ENCODE results near the gene ZFR2. TPM values are rescaled to one million over a fixed set of nuclear protein-coding genes. Genes with fewer than 3 reads are reported as not detected.
"Not testable (repeated sequence)": the region's sequence is repeated elsewhere in the genome, so short reads cannot be mapped to it uniquely, and the experiment has no call there.

The ZFR2 gene
- polyA plus RNA-seq, 1 of the 3 experiments (the other 2 are of a cell fraction) = 0.44 TPM

DNA sequence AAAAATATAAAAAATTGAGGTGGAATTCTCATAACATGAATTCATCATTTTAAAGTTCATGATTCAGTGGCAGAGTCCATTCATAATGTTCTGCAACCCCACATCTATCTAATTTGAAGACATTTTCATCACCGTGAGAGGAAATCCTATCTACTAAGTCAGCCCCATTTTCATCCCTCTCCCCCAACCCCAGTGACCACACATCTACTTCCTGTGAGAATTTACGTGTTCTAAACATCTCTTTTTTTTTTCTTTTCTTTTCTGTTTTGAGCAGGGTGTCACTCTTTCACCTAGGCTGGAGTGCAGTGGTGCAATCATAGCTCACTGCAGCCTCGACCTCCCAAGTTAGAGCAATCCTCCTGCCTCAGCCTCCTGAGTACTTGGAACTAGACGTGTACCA lies 29.1 kb upstream of the ZFR2 start:
- no peak for TF ChIP-seq GATA2 (CRISPR knock-in tag; IDR thresholded peaks at IDR 0.05)
- no peak for TF ChIP-seq TCF12 (IDR thresholded peaks at IDR 0.05)
- TF ChIP-seq, protein P1, sequence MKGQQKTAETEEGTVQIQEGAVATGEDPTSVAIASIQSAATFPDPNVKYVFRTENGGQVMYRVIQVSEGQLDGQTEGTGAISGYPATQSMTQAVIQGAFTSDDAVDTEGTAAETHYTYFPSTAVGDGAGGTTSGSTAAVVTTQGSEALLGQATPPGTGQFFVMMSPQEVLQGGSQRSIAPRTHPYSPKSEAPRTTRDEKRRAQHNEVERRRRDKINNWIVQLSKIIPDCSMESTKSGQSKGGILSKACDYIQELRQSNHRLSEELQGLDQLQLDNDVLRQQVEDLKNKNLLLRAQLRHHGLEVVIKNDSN (IDR thresholded peaks at IDR 0.05; ENCODE audit: borderline replicate concordance, low read depth) = no peak
- TF ChIP-seq GABPA (IDR thresholded peaks at IDR 0.05; ENCODE audit: low read depth) = no peak
- no peak for TF ChIP-seq CHD2 (IDR thresholded peaks at IDR 0.05; ENCODE audit: low read length, partially characterized antibody)
- no peak overlapping the region for H3K9ac ChIP-seq
- H3F3A ChIP-seq (replicated peaks; ENCODE audit: insufficient read depth) = no peaks in the 10 kb centered on the region
- DNase-seq = no peak
- CTCF ChIA-PET = no interaction called here
- no peaks in the 10 kb centered on the region for H3K79me2 ChIP-seq (ENCODE audit: insufficient read depth)
- POLR2A ChIA-PET = no interaction called here
- H3K4me3 ChIP-seq (ENCODE audit: low read depth in 2 of 2, low read length in 1 of 2) = no peak overlapping the region
- H3K4me1 ChIP-seq (ENCODE audit: control insufficient read depth in 1 of 2, insufficient read depth in 2 of 2, low read depth in 1 of 2, low read length in 1 of 2) = no peaks in the 10 kb centered on the region
- no peak overlapping the region for H3K27ac ChIP-seq (ENCODE audit: low read depth in 2 of 2, low read length in 1 of 2)
- no peak overlapping the region for H3K4me2 ChIP-seq
- H3K36me3 ChIP-seq (replicated peaks in 1 of 2; ENCODE audit: control insufficient read depth in 1 of 2, insufficient read depth in 2 of 2, low read length in 1 of 2) = no peaks in the 10 kb centered on the region
- no peak overlapping the region for H2AFZ ChIP-seq (ENCODE audit: low read depth)
- no peaks in the 10 kb centered on the region for H3K9me3 ChIP-seq
- no peaks in the 10 kb centered on the region for H3K9me2 ChIP-seq
- 71% methylated on average over 4 of the region's 4 CpGs for WGBS (ENCODE audit: low lambda C conversion rate)
- H4K20me1 ChIP-seq (ENCODE audit: insufficient read depth) = no peaks in the 10 kb centered on the region
- H3K27me3 ChIP-seq (ENCODE audit: insufficient read depth) = no peaks in the 10 kb centered on the region

DNA sequence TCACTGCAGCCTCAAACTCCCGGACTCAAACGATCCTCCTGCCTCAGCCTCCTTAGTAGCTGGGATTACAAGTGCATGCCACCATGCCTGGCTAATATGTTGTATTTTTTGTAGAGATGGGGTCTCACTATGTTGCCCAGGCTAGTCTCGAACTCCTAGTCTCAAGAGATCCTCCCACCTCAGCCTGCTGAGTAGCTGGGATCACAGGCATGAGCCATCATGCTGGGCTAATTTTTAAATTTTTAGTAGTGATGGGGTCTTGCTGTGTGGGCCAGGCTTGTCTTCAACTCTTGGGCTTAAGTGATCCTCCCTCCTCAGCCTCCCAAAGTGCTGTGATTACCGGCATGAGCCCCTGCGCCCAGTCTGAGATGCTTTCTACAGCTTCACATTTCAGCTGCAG lies 26.9 kb upstream of the ZFR2 start:
- no peaks in the 10 kb centered on the region for H4K20me1 ChIP-seq (ENCODE audit: insufficient read depth)
- no peaks in the 10 kb centered on the region for H3K79me2 ChIP-seq (ENCODE audit: insufficient read depth)
- no peaks in the 10 kb centered on the region for H3K9me2 ChIP-seq
- H3K36me3 ChIP-seq (replicated peaks in 1 of 2; ENCODE audit: control insufficient read depth in 1 of 2, insufficient read depth in 2 of 2, low read length in 1 of 2) = no peaks in the 10 kb centered on the region
- H2AFZ ChIP-seq (ENCODE audit: low read depth) = no peak overlapping the region
- H3K4me3 ChIP-seq (ENCODE audit: low read depth in 2 of 2, low read length in 1 of 2) = no peak overlapping the region
- no peaks in the 10 kb centered on the region for H3K9me3 ChIP-seq
- CTCF ChIA-PET = interaction anchor here (0.9 kb wide), 1 partner anchor 74 kb away, joined by 3 read pairs; no protein-coding TSS in a partner anchor
- no peaks in the 10 kb centered on the region; the same call in 1 of the 2 replicates for H3K27me3 ChIP-seq (ENCODE audit: insufficient read depth)
- no peak for DNase-seq
- no peak overlapping the region for H3K4me2 ChIP-seq
- H3F3A ChIP-seq (replicated peaks; ENCODE audit: insufficient read depth) = no peaks in the 10 kb centered on the region
- H3K4me1 ChIP-seq (ENCODE audit: control insufficient read depth in 1 of 2, insufficient read depth in 2 of 2, low read depth in 1 of 2, low read length in 1 of 2) = no peaks in the 10 kb centered on the region
- POLR2A ChIA-PET = interaction anchor here (1.1 kb wide), 1 partner anchor 13 kb away, joined by 3 read pairs; no protein-coding TSS in a partner anchor
- no peak overlapping the region for H3K9ac ChIP-seq
- no peak overlapping the region for H3K27ac ChIP-seq (ENCODE audit: low read depth in 2 of 2, low read length in 1 of 2)
- 54% methylated on average over 3 of the region's 5 CpGs for WGBS (ENCODE audit: low lambda C conversion rate)
- TF ChIP-seq TEAD4 (IDR thresholded peaks at IDR 0.05; ENCODE audit: borderline replicate concordance, insufficient read depth) = no peak
- no peak for TF ChIP-seq RAD21 (IDR thresholded peaks at IDR 0.05; ENCODE audit: low read length)
- TF ChIP-seq, protein P2, sequence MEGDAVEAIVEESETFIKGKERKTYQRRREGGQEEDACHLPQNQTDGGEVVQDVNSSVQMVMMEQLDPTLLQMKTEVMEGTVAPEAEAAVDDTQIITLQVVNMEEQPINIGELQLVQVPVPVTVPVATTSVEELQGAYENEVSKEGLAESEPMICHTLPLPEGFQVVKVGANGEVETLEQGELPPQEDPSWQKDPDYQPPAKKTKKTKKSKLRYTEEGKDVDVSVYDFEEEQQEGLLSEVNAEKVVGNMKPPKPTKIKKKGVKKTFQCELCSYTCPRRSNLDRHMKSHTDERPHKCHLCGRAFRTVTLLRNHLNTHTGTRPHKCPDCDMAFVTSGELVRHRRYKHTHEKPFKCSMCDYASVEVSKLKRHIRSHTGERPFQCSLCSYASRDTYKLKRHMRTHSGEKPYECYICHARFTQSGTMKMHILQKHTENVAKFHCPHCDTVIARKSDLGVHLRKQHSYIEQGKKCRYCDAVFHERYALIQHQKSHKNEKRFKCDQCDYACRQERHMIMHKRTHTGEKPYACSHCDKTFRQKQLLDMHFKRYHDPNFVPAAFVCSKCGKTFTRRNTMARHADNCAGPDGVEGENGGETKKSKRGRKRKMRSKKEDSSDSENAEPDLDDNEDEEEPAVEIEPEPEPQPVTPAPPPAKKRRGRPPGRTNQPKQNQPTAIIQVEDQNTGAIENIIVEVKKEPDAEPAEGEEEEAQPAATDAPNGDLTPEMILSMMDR (IDR thresholded peaks at IDR 0.05) = no peak
- no peak for TF ChIP-seq GABPA (IDR thresholded peaks at IDR 0.05; ENCODE audit: low read depth)
- no peak for TF ChIP-seq SMC3 (IDR thresholded peaks at IDR 0.05; ENCODE audit: low read depth, low read length)
- no peak for TF ChIP-seq TCF12 (IDR thresholded peaks at IDR 0.05)
- TF ChIP-seq, protein P3, sequence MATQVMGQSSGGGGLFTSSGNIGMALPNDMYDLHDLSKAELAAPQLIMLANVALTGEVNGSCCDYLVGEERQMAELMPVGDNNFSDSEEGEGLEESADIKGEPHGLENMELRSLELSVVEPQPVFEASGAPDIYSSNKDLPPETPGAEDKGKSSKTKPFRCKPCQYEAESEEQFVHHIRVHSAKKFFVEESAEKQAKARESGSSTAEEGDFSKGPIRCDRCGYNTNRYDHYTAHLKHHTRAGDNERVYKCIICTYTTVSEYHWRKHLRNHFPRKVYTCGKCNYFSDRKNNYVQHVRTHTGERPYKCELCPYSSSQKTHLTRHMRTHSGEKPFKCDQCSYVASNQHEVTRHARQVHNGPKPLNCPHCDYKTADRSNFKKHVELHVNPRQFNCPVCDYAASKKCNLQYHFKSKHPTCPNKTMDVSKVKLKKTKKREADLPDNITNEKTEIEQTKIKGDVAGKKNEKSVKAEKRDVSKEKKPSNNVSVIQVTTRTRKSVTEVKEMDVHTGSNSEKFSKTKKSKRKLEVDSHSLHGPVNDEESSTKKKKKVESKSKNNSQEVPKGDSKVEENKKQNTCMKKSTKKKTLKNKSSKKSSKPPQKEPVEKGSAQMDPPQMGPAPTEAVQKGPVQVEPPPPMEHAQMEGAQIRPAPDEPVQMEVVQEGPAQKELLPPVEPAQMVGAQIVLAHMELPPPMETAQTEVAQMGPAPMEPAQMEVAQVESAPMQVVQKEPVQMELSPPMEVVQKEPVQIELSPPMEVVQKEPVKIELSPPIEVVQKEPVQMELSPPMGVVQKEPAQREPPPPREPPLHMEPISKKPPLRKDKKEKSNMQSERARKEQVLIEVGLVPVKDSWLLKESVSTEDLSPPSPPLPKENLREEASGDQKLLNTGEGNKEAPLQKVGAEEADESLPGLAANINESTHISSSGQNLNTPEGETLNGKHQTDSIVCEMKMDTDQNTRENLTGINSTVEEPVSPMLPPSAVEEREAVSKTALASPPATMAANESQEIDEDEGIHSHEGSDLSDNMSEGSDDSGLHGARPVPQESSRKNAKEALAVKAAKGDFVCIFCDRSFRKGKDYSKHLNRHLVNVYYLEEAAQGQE (IDR thresholded peaks at IDR 0.05; ENCODE audit: low read depth, low read length) = no peak
- no peak for TF ChIP-seq EZH2phosphoT487 (IDR thresholded peaks at IDR 0.05; ENCODE audit: borderline replicate concordance, low read depth)
- no peak for TF ChIP-seq MXI1 (IDR thresholded peaks at IDR 0.05; ENCODE audit: low read depth, low read length)
- TF ChIP-seq SIN3A (IDR thresholded peaks at IDR 0.05; ENCODE audit: borderline replicate concordance, low read depth, low read length) = no peak
- TF ChIP-seq, protein P1 (IDR thresholded peaks at IDR 0.05; ENCODE audit: borderline replicate concordance, low read depth) = no peak
- no peak for TF ChIP-seq POLR2AphosphoS5 (IDR thresholded peaks at IDR 0.05; ENCODE audit: low read depth, low read length)
- TF ChIP-seq RFX5 (IDR thresholded peaks at IDR 0.05; ENCODE audit: low read length) = no peak

DNA sequence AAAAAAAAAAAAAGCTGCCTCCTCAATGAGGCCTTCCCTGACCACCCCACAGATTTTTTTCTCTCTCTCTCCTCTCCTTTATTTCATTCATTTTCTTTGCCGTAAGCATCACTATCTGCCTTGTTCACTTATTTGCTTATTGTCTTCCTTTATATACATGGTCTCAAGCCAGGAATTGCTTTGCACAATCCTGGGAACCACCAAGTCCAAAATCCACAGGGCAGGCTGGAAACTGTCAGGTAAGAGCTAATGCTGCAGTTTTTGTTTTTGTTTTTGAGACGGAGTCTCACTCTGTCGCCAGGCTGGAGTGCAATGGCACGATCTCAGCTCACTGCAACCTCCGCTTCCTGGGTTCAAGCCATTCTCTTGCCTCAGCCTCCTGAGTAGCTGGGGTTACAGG lies 26.1 kb upstream of the ZFR2 start:
- H3K36me3 ChIP-seq (replicated peaks in 1 of 2; ENCODE audit: control insufficient read depth in 1 of 2, insufficient read depth in 2 of 2, low read length in 1 of 2); H3F3A ChIP-seq (replicated peaks; ENCODE audit: insufficient read depth); DNase-seq; H3K4me2 ChIP-seq; H3K27me3 ChIP-seq (ENCODE audit: insufficient read depth); H3K9me2 ChIP-seq; H3K79me2 ChIP-seq (ENCODE audit: insufficient read depth); H3K9me3 ChIP-seq; H4K20me1 ChIP-seq (ENCODE audit: insufficient read depth); H2AFZ ChIP-seq (ENCODE audit: low read depth); H3K27ac ChIP-seq (ENCODE audit: low read depth in 2 of 2, low read length in 1 of 2); H3K9ac ChIP-seq; H3K4me3 ChIP-seq (ENCODE audit: low read depth in 2 of 2, low read length in 1 of 2); H3K4me1 ChIP-seq (ENCODE audit: control insufficient read depth in 1 of 2, insufficient read depth in 2 of 2, low read depth in 1 of 2, low read length in 1 of 2): not testable (repeated sequence)
- ChIA-PET POLR2A (interaction anchor here (1.1 kb wide), 1 partner anchor 12 kb away, joined by 3 read pairs; no protein-coding TSS in a partner anchor), CTCF (interaction anchor here (0.9 kb wide), 1 partner anchor 73 kb away, joined by 3 read pairs; no protein-coding TSS in a partner anchor)
- WGBS (ENCODE audit: low lambda C conversion rate) = 88% methylated on average over 5 of the region's 5 CpGs
